Measurements from ENCODE around the gene LLGL2.
"Not testable (repeated sequence)": the region's sequence is repeated elsewhere in the genome, so short reads cannot be mapped to it uniquely, and the experiment has no call there.

- TF ChIP-seq POLR2A (IDR thresholded peaks at IDR 0.05) = not testable (repeated sequence)
- TF ChIP-seq, protein P1, sequence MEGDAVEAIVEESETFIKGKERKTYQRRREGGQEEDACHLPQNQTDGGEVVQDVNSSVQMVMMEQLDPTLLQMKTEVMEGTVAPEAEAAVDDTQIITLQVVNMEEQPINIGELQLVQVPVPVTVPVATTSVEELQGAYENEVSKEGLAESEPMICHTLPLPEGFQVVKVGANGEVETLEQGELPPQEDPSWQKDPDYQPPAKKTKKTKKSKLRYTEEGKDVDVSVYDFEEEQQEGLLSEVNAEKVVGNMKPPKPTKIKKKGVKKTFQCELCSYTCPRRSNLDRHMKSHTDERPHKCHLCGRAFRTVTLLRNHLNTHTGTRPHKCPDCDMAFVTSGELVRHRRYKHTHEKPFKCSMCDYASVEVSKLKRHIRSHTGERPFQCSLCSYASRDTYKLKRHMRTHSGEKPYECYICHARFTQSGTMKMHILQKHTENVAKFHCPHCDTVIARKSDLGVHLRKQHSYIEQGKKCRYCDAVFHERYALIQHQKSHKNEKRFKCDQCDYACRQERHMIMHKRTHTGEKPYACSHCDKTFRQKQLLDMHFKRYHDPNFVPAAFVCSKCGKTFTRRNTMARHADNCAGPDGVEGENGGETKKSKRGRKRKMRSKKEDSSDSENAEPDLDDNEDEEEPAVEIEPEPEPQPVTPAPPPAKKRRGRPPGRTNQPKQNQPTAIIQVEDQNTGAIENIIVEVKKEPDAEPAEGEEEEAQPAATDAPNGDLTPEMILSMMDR (IDR thresholded peaks at IDR 0.05) = not testable (repeated sequence)
These were observed 48.0 kb upstream of the LLGL2 start for GRCh38 chr17:75477490-75477862.

Measured in thyroid gland (tissue), 4 donors.